KBM-7 (cell line): ENCODE measurements around the gene PLPP7.
A peak's percentile ranks its signal among the peaks of the same experiment; 100 is the strongest.
"Not testable (repeated sequence)": the region's sequence is repeated elsewhere in the genome, so short reads cannot be mapped to it uniquely, and the experiment has no call there.

Experiments
- DNase-seq: peaks from one replicate; pipeline ENCODE4 v3.0.0-alpha.2; 2015
- in situ Hi-C: fragments of 300-500 bp; cut with MboI; formaldehyde crosslinking; loops from 2 replicates; pipeline ENCODE4 v1.14.3; 2020; ENCODE audit warnings: low sequenced_read_pairs, low pct_unique_long_range_greater_than_20kb, mixed read lengths

PLPP7 gene

DNA sequence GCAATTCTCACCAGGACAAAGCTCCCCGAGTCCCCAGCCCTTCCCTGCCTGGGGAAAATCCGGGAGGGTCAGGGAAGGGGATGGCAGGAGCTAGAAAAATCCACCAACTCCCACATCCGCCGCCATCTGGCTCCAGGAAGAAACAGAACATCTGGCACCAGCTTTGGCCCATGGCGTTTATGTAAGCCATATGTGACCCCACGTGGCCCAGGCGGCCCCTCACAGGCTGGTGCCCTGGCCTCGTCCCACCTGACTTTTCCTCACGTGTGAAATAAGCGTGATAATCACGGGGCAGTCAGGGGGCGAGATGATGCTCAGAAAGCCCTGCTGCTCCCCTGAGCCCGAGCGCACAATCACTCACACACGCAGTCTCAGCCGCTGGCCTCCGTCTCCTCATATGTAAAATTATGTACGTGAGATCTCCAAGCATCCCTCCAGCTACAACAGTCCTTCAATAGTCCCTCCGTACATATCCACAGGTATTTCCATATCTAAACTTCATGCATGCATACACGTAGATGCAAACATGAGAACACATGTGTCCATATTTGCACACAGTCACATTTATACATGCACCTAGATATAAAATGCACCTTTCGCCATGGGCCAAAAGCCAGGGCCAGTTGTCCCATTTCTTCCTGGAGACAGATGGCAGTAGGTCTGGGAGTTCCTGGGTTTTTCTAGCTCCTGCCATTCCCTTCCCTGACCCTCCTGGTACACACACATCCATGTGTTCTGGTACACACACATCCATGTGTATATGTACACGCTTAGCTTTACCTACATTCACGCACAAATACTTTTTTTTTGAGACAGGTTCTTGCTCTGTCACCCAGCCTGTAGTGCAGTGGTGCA lies 28.9 kb downstream of the PLPP7 start:
- DNase-seq = no peak
- in situ Hi-C loops = no loop called here

DNA sequence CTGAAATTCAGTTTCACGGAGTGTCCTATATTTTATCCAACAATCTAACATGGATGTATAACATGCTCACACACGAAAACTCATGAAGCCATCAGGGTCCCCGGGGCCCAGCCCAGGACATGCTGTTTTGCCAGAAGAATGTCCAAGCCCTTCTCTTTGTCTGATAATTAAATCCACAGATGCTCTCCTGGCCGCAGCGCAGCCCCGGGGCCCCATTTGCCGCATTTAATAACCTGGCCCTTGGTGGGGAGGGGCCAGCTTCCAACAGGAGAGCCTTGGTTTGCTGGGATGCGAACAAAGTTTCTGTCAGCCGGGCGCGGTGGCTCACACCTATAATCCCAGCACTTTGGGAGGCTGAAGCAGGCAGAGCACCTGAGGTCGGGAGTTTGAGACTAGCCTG lies 30.0 kb downstream of the PLPP7 start:
- in situ Hi-C loops = no loop called here
- no peak for DNase-seq

DNA sequence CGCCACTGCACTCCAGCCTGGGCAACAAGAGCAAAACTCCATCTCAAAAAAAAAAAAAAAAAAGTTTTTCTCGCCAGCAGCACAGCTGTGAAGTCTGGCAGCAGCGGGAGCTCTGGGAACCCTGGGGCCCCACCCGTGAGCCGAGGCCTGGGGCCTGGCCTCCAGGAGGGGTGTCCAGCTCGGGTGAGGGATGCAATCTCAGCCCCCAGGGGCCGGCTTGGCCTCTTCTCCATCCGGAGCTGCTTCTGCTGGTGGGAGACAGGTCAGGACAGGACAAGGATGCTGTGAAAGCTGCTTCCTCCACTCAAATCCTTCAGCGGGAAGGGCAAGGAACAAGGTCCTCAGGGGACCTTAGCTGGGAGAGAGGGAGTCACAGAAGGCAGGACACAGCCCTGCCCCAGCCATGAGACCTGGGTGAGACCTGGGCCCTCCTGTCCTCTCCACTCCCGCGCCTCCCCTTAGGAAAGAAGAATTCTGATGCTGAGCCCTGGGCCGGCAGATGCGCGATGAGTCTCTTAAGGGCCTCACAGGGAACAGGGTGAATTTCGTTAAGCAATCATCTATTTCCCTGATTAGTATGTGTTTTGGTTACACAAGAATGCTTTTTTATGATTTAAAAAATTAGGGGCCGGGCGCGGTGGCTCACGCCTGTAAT lies 30.6 kb downstream of the PLPP7 start:
- in situ Hi-C loops = no loop called here
- DNase-seq = no peak

DNA sequence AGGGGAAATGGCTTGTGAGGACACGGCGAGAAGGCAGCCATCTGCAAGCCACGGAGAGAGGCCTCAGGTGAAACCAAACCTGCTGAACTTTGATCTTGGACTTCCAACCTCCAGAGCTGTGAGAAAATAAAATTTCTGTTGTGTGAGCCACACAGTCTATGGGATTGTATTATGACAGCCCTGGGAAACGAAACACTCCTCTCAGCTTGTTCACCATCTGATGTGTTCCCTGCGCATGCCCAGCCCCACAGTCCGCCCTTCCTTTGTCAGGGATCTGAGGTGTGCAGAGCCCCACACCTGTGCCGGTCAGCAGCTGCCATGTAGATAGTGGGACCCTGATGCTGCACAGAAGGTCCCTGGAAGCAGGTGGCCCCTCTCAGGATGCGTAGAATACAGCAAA lies 34.1 kb downstream of the PLPP7 start:
- in situ Hi-C loops = no loop called here

DNA sequence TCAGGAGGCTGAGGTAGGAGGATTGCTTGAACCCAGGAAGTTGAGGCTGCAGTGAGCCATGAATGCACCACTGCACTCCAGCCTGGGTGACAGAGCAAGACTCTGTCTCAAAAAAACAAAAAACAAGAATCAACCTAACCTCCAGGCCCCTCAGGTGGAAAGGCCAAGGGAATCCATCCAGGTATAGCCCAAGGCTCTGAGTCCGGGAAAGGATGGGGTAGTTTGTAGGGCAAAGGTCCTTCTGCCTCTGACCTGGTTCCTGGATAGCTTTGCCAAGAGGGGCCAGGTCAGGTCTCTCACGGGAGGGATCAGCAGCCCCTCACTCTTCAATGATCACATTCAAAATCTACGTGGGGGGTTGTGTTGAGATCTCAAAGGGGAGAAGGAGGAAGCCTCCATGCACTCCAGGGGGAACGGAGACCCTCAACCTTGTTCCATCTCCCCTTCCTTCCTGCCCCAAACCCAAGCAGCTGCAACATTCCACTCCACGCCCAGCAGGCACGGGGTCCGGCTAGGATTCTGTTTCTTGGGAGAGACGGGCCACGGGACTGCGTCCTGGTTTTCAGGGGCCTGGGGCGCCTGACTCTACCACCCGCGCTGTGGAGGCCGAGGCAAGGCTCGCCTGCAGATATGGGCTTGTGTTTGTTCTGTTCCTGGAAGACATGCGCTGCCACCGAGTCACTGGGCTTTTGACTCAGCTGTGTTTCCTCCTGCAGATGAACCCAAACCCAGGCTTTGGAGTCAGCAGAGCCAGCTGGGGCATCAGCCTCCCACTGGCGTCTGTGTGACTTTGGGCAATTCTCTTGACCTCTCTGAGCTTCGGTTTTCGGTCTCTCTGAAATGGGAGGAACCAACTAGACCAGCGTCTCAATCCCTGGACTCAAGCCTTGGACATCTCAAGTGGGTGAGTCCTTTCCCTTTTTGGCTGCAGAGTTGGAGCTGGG lies 35.5 kb downstream of the PLPP7 start:
- in situ Hi-C loops = no loop called here
- DNase-seq = no peak

More for the DNA sequence above, 34.1 kb downstream of the PLPP7 start:
- no peak for DNase-seq

- in situ Hi-C loops = no loop called here
- DNase-seq = no peak
These were observed 39.7 kb downstream of the PLPP7 start for GRCh38 chr9:131329241-131329641.

DNA sequence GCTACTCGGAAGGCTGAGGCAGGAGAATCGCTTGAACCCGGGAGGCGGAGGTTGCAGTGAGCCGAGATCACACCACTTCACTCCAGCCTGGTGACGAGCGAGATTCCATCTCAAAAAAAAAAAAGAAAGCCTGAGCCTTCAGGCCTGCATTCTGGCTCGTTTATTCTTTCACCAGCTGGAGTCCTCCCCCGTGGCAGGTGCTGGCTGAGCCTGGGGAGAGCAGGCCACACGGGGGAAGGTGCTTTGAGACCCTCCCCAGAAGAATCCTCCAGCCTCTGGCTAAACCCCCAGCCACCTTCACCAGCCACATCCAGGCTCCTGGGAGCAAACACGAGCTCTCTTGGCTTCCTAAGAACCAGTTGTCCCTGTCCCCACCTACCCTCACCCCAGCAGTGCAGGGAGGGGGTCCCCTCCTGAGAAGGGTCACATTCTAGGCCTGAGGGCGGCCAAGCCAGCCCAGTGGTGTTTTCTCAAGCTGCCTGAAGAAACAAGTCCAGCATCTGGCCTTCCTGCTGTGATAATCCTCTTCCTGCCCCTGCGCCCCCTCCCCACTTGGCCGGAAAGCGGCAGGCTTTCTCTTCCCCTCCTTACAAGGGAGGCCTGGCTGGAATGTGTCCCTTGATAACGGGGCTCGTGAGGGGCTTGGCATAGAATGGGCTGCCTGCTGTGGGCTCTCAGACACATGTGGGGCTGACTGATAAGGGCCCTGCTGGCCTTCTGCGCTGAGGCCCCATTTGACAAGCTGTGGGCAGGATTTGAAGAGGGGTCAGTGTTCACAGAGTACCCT lies 41.5 kb downstream of the PLPP7 start:
- in situ Hi-C loops = no loop called here
- peak; percentile 44 for DNase-seq

DNA sequence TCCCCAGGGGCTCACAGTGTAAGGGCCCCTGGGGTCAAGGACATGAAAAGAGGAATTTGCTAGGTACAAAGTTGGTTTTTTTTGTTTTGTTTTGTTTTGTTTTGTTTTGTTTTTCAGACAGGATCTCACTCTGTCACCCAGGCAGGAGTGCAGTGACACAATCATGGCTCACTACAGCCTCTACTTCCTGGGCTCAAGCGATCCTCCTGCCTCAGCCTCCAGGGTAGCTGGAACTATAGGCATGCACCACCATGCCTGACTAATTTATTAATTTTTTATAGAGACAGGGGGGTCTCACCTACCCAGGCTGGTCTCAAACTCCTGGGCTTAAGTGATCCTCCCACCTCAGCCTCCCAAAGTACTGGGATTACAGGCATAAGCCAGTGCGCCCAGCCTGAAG lies 42.5 kb downstream of the PLPP7 start:
- DNase-seq, in situ Hi-C loops: not testable (repeated sequence)

- no peak for DNase-seq
- in situ Hi-C loops = no loop called here
These were observed 44.5 kb downstream of the PLPP7 start for GRCh38 chr9:131333771-131334628.

GRCh38 chr9:131334629-131335367 lies 45.3 kb downstream of the PLPP7 start:
- in situ Hi-C loops = no loop called here
- no peak for DNase-seq

DNA sequence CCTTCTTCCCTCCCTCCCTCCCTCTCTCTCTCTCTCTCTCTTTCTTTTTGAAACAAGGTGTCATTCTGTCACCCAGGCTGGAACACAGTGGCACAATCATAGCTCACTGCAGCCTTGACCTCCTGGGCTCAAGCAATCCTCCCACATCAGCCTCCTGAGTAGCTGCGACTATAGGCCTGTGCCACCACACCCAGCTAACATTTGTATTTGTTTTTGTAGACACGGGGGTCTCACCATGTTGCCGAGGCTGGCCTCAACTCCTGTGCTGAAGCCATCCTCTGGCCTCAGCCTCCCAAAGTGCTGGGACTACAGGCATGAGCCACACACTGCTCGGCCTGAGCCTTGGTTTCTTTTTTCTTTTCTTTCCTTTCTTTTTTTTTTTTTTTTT lies 45.8 kb downstream of the PLPP7 start:
- DNase-seq = no peak
- in situ Hi-C loops = no loop called here

DNA sequence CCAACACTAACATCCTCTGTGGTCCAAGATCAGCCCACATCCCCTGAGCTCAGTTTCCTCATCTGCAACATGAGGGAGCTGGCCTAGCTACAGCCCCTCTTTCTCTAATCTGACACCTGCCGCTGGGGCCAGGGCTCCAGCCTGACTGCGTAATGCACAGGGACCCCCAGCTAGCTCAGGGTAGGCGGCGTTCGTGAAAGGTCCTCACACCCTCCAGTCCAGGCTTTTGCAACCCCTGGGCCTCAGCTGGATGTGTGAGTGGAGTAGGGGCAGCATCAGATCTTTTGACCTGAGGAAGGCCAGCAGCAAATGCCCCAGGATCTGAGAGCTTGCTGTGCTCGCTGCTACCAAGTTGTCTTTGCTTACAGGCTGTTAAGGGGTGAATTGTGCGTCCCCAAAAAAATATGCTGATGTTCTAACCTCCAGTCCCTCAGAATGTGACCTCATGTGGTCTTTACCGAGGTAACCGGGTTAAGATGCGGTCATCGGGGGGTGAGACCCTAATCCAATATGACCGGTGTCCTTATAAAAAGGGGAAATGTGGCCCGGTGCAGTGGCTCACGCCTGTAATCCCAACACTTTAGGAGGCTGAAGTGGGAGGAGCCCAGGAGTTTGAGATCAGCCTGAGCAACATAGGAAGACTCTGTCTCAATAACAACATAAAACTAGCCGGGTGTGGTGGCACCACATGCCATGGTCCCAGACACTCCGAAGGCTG lies 47.8 kb downstream of the PLPP7 start:
- DNase-seq = no peak
- in situ Hi-C loops = no loop called here

DNA sequence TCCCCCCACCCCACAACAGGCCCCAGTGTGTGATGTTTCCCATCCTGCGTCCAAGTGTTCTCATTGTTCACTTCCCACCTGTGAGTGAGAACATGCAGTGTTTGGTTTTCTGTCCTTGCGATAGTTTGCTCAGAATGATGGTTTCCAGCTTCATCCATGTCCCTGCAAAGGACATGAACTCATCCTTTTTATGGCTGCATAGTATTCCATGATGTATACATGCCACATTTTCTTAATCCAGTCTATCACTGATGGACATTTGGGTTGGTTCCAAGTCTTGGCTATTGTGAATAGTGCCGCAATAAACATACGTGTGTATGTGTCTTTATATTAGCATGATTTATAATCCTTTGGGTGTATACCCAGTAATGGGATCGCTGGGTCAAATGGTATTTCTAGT lies 49.7 kb downstream of the PLPP7 start:
- in situ Hi-C loops, DNase-seq: not testable (repeated sequence)

DNA sequence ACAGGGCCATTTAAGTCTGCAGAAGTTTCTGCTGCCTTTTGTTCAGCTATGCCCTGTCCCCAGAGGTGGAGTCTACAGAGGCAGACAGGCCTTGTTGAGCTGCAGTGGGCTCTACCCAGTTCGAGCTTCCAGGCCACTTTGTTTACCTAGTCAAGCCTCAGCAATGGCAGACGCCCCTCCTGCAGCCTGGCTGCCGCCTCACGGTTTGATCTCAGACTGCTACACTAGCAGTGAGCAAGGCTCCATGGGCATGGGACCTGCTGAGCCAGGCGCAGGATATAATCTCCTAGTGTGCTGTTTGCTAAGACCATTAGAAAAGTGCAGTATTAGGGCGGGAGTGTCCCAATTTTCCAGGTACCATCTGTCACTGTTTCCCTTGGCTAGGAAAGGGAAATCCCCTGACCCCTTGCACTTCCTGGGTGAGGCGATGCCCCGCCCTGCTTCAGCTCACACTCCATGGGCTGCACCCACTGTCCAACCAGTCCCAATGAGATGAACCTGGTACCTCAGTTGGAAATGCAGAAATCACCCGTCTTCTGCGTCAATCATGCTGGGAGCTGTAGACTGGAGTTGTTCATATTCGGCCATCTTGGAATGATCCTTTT lies 55.5 kb downstream of the PLPP7 start:
- in situ Hi-C loops, DNase-seq: not testable (repeated sequence)

DNA sequence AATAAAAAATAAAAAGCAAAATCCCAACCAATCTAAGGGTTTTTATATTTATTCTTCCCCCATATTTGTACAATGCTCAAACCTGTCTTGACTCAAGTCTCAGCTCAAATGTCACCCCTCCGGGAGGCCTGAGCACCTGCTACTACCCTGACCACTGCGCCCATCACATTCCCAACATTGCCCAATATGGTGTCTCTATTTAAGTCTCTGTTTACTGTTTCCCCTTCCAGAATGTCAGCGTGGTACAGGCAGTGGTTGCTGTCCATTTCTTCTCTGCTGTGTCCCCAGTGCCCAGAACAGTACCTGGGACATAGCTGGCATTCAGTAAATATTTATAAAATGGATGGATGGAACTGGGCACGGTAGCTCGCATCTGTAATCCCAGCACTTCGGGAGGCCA lies 57.0 kb downstream of the PLPP7 start:
- in situ Hi-C loops = no loop called here

GRCh38 chr9:131347376-131348020 lies 58.0 kb downstream of the PLPP7 start:
- DNase-seq = no peak
- in situ Hi-C loops = no loop called here

More for the DNA sequence above, 57.0 kb downstream of the PLPP7 start:
- DNase-seq = no peak
